GM12891 (cell line): ENCODE results near the gene DOCK4.

Experiments used
- DNase-seq: peaks from one replicate; pipeline ENCODE4 v3.0.0; 2011; ENCODE audit warnings: low spot score; ENCODE audit not compliant: insufficient read length
- FAIRE-seq: peaks from 2 replicates; lab custom pipeline; 2011; peaks lifted over from hg19 to GRCh38; lab: Jason Lieb, UNC
- PAX5 ChIP-seq: IDR thresholded peaks from 2 replicates; pipeline ENCODE4 v1.6.1; 2011; ENCODE audit warnings: low read length, moderate library complexity, mild to moderate bottlenecking; ENCODE audit not compliant: insufficient read depth, severe bottlenecking
- POLR2A ChIP-seq: IDR thresholded peaks from 2 replicates; pipeline ENCODE4 v1.6.1; 2011; ENCODE audit warnings: low read depth, low read length, control low read depth
- POLR2AphosphoS5 ChIP-seq: IDR thresholded peaks from 2 replicates; pipeline ENCODE4 v1.6.1; 2011; ENCODE audit warnings: low read depth, low read length, control low read depth
- POU2F2 ChIP-seq: IDR thresholded peaks from 2 replicates; pipeline ENCODE4 v1.6.1; 2011; ENCODE audit warnings: low read depth, mild to moderate bottlenecking, control low read depth, low read length, moderate library complexity
- SPI1 ChIP-seq: IDR thresholded peaks from 2 replicates; pipeline ENCODE4 v1.6.1; 2011; ENCODE audit warnings: low read depth, low read length, control low read depth
- TAF1 ChIP-seq: IDR thresholded peaks from 2 replicates; pipeline ENCODE4 v1.6.1; 2011; ENCODE audit warnings: low read depth, low read length, control low read depth

DOCK4 gene

GRCh38 chr7:112013274-112013673, 192.9 kb downstream of the DOCK4 start:
- FAIRE-seq: no peak
- TF ChIP-seq POU2F2 (no peak), POLR2A (no peak), PAX5 (no peak), SPI1 (no peak), TAF1 (no peak), POLR2AphosphoS5 (no peak)
- no peak for DNase-seq

GRCh38 chr7:112012242-112012641, 194.0 kb downstream of the DOCK4 start:
- TF ChIP-seq POU2F2 (no peak), POLR2A (no peak), SPI1 (no peak), PAX5 (no peak), POLR2AphosphoS5 (no peak), TAF1 (no peak)
- DNase-seq: no peak
- no peak for FAIRE-seq

GRCh38 chr7:112010994-112011393, 195.2 kb downstream of the DOCK4 start:
- DNase-seq (no peak), FAIRE-seq (no peak)
- TF ChIP-seq POLR2AphosphoS5 (no peak), PAX5 (no peak), POLR2A (no peak), SPI1 (no peak), TAF1 (no peak), POU2F2 (no peak)

GRCh38 chr7:112010109-112010508, 196.1 kb downstream of the DOCK4 start:
- TF ChIP-seq PAX5 (no peak), POU2F2 (no peak), POLR2A (no peak), TAF1 (no peak), SPI1 (no peak), POLR2AphosphoS5 (no peak)
- DNase-seq: no peak
- no peak for FAIRE-seq

- peak; percentile 43 for FAIRE-seq
- TF ChIP-seq POU2F2 (no peak), PAX5 (no peak), POLR2A (no peak), TAF1 (no peak), SPI1 (no peak)
Measured at GRCh38 chr7:112009081-112009480, 197.1 kb downstream of the DOCK4 start.

GRCh38 chr7:112007185-112007584, 199.0 kb downstream of the DOCK4 start:
- TF ChIP-seq POU2F2: no peak
- no peak for TF ChIP-seq SPI1
- no peak for TF ChIP-seq PAX5
- TF ChIP-seq POLR2AphosphoS5: no peak
- no peak for TF ChIP-seq POLR2A
- TF ChIP-seq TAF1: no peak
- FAIRE-seq: no peak
- no peak for DNase-seq

More at GRCh38 chr7:112009081-112009480, 197.1 kb downstream of the DOCK4 start:
- DNase-seq: no peak

GRCh38 chr7:112006071-112006470, 200.1 kb downstream of the DOCK4 start:
- TF ChIP-seq POLR2A: no peak
- TF ChIP-seq TAF1: no peak
- TF ChIP-seq SPI1: no peak
- TF ChIP-seq PAX5: no peak
- no peak for TF ChIP-seq POLR2AphosphoS5
- TF ChIP-seq POU2F2: no peak

GRCh38 chr7:112005205-112005775, 200.9 kb downstream of the DOCK4 start:
- no peak for DNase-seq
- FAIRE-seq: no peak
- TF ChIP-seq SPI1 (no peak), POLR2A (no peak), POU2F2 (no peak), TAF1 (no peak), POLR2AphosphoS5 (no peak), PAX5 (no peak)

More at GRCh38 chr7:112006071-112006470, 200.1 kb downstream of the DOCK4 start:
- DNase-seq (no peak), FAIRE-seq (no peak)

GRCh38 chr7:112001091-112001826, 204.9 kb downstream of the DOCK4 start:
- DNase-seq (no peak), FAIRE-seq (no peak)
- TF ChIP-seq POLR2AphosphoS5 (no peak), TAF1 (no peak), SPI1 (no peak), PAX5 (no peak), POU2F2 (no peak), POLR2A (no peak)

GRCh38 chr7:111998326-111998725, 207.9 kb downstream of the DOCK4 start:
- TF ChIP-seq POLR2AphosphoS5 (no peak), PAX5 (no peak), POLR2A (no peak), SPI1 (no peak), TAF1 (no peak), POU2F2 (no peak)
- DNase-seq (no peak), FAIRE-seq (no peak)
